H1 (cell line): ENCODE results near the gene FREM2. TPM values are rescaled to one million over a fixed set of nuclear protein-coding genes. Genes with fewer than 3 reads are reported as not detected.

Experiments
- EP300 ChIP-seq, 2 experiments: IDR thresholded peaks; 1 replicate in 1 of 2; 2 replicates in 1 of 2; pipeline ENCODE4 v1.6.1; 2011 to 2012; ENCODE audit warnings: low read depth in 2 of 2, low read length in 2 of 2, mild to moderate bottlenecking in 2 of 2, borderline replicate concordance in 1 of 2, inconsistent platforms in 1 of 2, moderate library complexity in 1 of 2
- polyA plus RNA-seq, 7 experiments: library from polyadenylated mRNA; depleted of rRNA in 3 of 7; stranded (reverse) in 5 of 7; unstranded in 2 of 7; fragments of >200 nt in 5 of 7; fragments of 200-250 nt in 2 of 7; gene quantifications; 1 replicate in 5 of 7; 2 replicates in 1 of 7; 4 replicates in 1 of 7; pipeline versions ENCODE4 v1.2.1 to v1.2.3, GENCODE V29; 2011 to 2013; ENCODE audit warnings: missing spikeins in 2 of 7, mixed read lengths in 2 of 7
- total RNA-seq: library from RNA; stranded (reverse); fragmentation: NEBNext Ultra II Directional; extraction: Animal tissue kit (Norgen Biotek cat#: 25700); gene quantifications from 2 replicates; pipeline ENCODE4 v1.2.1, GENCODE V29; 2021
- TF ChIP-seq, protein P1 (sequence below): fragments of 300-600 bp; sonication (generic); IDR thresholded peaks from 2 replicates; pipeline ENCODE4 v1.7.1; 2012; ENCODE audit warnings: low read length, moderate library complexity, mild to moderate bottlenecking, inconsistent platforms; ENCODE audit not compliant: insufficient replicate concordance

FREM2 gene
- total and polyA plus RNA-seq, 2 of the 8 experiments (the other 6 are each of a cell fraction or from before 2014, with no cell fraction given) = 11.6 to 22.8 TPM

DNA sequence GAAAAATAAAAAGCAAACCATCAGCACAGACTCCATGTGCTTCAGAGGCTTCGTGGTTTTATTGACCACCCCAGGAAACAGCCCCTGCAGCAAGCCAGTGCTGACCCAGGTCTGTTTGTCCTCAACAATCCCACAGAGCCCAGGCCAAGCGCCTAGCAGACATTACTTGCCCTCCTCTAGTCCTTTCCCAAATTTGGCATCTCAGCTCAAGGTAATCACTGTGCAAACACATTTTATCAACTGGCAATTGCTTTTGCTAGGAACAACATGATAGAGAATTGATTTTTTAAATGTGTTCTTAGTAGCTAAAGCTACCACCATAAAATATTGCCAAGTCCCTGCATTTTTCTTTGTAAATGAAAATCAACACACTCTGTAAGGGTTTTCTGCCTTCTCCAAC, 182.0 kb downstream of the FREM2 start (continued):
- no peak for TF ChIP-seq EP300 (IDR thresholded peaks at IDR 0.05; ENCODE audit: borderline replicate concordance in 1 of 2, low read depth in 2 of 2, low read length in 2 of 2)
- TF ChIP-seq, protein P1, sequence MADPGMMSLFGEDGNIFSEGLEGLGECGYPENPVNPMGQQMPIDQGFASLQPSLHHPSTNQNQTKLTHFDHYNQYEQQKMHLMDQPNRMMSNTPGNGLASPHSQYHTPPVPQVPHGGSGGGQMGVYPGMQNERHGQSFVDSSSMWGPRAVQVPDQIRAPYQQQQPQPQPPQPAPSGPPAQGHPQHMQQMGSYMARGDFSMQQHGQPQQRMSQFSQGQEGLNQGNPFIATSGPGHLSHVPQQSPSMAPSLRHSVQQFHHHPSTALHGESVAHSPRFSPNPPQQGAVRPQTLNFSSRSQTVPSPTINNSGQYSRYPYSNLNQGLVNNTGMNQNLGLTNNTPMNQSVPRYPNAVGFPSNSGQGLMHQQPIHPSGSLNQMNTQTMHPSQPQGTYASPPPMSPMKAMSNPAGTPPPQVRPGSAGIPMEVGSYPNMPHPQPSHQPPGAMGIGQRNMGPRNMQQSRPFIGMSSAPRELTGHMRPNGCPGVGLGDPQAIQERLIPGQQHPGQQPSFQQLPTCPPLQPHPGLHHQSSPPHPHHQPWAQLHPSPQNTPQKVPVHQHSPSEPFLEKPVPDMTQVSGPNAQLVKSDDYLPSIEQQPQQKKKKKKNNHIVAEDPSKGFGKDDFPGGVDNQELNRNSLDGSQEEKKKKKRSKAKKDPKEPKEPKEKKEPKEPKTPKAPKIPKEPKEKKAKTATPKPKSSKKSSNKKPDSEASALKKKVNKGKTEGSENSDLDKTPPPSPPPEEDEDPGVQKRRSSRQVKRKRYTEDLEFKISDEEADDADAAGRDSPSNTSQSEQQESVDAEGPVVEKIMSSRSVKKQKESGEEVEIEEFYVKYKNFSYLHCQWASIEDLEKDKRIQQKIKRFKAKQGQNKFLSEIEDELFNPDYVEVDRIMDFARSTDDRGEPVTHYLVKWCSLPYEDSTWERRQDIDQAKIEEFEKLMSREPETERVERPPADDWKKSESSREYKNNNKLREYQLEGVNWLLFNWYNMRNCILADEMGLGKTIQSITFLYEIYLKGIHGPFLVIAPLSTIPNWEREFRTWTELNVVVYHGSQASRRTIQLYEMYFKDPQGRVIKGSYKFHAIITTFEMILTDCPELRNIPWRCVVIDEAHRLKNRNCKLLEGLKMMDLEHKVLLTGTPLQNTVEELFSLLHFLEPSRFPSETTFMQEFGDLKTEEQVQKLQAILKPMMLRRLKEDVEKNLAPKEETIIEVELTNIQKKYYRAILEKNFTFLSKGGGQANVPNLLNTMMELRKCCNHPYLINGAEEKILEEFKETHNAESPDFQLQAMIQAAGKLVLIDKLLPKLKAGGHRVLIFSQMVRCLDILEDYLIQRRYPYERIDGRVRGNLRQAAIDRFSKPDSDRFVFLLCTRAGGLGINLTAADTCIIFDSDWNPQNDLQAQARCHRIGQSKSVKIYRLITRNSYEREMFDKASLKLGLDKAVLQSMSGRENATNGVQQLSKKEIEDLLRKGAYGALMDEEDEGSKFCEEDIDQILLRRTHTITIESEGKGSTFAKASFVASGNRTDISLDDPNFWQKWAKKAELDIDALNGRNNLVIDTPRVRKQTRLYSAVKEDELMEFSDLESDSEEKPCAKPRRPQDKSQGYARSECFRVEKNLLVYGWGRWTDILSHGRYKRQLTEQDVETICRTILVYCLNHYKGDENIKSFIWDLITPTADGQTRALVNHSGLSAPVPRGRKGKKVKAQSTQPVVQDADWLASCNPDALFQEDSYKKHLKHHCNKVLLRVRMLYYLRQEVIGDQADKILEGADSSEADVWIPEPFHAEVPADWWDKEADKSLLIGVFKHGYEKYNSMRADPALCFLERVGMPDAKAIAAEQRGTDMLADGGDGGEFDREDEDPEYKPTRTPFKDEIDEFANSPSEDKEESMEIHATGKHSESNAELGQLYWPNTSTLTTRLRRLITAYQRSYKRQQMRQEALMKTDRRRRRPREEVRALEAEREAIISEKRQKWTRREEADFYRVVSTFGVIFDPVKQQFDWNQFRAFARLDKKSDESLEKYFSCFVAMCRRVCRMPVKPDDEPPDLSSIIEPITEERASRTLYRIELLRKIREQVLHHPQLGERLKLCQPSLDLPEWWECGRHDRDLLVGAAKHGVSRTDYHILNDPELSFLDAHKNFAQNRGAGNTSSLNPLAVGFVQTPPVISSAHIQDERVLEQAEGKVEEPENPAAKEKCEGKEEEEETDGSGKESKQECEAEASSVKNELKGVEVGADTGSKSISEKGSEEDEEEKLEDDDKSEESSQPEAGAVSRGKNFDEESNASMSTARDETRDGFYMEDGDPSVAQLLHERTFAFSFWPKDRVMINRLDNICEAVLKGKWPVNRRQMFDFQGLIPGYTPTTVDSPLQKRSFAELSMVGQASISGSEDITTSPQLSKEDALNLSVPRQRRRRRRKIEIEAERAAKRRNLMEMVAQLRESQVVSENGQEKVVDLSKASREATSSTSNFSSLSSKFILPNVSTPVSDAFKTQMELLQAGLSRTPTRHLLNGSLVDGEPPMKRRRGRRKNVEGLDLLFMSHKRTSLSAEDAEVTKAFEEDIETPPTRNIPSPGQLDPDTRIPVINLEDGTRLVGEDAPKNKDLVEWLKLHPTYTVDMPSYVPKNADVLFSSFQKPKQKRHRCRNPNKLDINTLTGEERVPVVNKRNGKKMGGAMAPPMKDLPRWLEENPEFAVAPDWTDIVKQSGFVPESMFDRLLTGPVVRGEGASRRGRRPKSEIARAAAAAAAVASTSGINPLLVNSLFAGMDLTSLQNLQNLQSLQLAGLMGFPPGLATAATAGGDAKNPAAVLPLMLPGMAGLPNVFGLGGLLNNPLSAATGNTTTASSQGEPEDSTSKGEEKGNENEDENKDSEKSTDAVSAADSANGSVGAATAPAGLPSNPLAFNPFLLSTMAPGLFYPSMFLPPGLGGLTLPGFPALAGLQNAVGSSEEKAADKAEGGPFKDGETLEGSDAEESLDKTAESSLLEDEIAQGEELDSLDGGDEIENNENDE = no peak
- TF ChIP-seq, all 59 proteins: peak for 0
